Subcutaneous adipose tissue (tissue), 4 donors: ENCODE data around the gene TNFRSF9. TPM values are rescaled to one million over a fixed set of nuclear protein-coding genes. Genes with fewer than 3 reads are reported as not detected.

Source experiments
- total RNA-seq, 4 donors: library from RNA; depleted of rRNA; stranded (reverse); fragments of >200 nt; gene quantifications; one replicate each; pipeline ENCODE4 v1.1.0, GENCODE V29; 2016
- TF ChIP-seq, protein P1 (sequence below): fragments of 450-650 bp; IDR thresholded peaks from one replicate; pipeline ENCODE4 v1.5.1; 2016; ENCODE audit warnings: low read depth, mild to moderate bottlenecking, control low read depth, antibody characterized with exemption, moderate library complexity

The TNFRSF9 gene
- total RNA-seq, 4 donors from 2014 or later = 0.34 TPM; not detected in 3

DNA sequence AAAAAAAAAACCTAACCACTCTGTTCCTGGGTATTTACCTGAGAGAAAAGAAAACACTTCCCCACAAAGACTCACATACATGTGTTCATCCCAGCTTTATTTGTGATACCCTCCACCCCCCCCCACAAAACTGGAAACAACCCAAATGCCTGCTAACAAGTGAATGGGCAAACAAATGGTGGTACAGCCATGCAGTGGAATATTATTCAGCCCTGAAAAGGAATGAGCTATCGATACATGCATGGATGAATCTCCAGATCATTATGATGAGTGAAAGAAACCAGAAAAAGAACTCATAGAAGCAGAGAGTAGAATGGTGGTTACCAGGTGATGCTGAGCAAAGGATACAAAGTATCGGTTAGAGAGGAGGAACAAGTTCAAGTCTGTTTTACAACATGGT is 49.8 kb downstream of the TNFRSF9 start:
- TF ChIP-seq, protein P1, sequence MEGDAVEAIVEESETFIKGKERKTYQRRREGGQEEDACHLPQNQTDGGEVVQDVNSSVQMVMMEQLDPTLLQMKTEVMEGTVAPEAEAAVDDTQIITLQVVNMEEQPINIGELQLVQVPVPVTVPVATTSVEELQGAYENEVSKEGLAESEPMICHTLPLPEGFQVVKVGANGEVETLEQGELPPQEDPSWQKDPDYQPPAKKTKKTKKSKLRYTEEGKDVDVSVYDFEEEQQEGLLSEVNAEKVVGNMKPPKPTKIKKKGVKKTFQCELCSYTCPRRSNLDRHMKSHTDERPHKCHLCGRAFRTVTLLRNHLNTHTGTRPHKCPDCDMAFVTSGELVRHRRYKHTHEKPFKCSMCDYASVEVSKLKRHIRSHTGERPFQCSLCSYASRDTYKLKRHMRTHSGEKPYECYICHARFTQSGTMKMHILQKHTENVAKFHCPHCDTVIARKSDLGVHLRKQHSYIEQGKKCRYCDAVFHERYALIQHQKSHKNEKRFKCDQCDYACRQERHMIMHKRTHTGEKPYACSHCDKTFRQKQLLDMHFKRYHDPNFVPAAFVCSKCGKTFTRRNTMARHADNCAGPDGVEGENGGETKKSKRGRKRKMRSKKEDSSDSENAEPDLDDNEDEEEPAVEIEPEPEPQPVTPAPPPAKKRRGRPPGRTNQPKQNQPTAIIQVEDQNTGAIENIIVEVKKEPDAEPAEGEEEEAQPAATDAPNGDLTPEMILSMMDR = no peak

DNA sequence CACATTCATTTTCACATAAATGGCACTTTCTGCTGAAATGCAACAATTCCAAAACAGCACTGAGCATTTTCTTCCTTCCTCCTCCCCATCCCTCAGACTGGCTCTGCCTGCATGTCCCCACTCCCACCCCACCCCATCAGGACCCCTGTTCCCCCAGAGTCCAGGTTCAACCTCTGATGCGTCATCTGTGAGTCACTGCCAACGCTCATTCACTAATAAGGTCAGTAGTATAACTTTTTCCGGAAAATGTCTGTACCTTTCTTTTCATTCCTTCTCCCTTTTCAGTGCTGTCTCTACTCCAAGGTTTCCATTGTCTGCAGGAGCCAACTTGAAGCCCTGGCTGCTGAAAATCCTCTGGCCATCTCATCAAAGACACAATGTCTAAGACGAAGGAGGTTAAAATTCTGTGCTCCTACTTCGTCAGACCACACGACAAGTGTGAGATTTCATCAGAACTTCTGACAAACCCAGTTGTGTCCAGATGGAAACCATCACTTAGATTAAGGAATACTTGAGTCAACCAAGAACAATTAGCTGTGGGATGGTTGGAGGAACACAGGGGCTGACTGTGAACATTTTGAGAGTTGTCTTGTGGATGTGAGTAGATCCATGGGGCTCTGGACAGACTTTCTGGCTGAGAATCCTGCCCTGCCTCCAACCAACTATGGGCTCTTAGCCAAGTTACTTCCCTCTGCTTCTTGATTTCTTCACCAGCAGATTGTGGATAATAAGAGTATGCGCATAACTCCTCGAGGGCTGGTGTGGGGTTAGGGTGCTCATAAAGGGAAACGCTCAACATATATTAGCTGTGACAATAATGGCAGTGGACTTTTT is 52.2 kb downstream of the TNFRSF9 start:
- TF ChIP-seq, protein P1 = no peak

DNA sequence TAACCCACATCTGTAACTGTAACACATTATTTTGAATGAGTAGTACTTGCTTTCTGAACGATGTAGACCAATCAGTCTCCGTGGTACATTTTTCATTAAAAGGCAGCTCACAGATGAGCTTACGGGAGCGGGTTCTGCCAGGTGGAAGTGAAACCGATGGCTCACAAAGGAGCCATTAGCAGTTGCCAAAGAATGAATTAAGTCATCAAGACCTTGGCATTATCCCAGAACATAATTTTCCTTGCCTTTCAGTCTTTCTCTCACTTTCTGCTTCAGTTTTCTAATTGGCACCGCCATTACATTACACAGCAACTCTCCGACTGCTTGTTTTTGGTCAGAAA is 54.3 kb downstream of the TNFRSF9 start:
- TF ChIP-seq, protein P1 = no peak

DNA sequence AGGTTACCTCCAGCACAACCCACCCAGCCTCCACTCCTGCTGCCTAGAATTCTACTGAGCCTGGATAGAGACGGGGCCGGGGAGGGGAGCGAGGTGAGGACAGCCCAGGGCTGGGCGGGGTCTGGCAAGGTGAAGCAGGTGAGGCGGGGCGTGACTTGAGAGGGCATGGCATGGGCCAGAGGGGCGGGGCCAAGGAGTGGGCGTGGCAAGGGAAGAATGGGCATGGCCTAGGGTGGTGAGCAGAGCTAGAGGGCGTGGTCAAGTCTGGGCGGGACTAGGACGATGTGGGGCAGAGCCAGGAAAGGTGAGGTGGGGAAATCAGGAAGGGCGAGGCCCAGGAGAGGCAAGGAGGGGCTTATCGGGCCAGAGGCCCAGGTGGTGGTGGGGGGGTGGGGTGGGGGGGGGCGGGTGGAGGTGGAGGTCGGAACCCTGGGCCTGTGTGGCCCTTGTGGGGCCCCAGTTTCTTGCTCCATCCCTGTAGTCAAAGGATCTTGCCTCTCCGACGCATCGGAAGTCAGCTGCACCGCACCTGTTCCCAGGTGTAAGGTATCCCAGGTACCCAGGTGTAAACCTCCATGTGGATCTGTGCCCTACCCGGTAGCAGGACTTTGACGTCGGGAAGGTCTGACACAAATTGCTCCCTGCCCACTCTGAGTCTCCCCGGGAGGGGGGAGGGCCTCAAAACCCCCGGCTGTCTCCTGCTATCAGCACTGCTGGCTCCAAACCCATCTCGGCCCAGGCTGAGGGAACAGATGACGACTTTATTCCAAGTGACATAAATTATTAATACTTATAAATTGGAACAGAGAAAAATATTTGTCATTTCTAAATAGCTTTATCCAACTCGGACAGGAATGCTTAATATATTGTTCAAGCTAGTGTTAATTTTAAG is 54.9 kb downstream of the TNFRSF9 start:
- TF ChIP-seq, protein P1 = no peak

DNA sequence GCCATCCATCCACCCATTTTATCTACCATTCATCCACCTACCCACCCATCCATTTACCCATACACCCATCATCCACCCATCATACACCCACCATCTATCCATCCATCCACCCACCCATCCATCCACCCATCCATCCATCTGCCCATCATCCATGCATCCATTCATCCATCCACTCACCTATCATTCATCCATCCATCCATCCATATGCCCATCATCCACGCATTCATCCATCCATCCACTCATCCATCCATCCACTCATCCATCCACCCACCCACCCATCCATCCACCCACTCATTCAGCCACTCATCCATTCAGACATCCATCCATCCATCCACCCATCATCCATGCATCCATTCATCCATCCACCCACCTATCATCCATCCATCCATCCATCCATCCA is 55.9 kb downstream of the TNFRSF9 start:
- TF ChIP-seq, protein P1 = no peak

DNA sequence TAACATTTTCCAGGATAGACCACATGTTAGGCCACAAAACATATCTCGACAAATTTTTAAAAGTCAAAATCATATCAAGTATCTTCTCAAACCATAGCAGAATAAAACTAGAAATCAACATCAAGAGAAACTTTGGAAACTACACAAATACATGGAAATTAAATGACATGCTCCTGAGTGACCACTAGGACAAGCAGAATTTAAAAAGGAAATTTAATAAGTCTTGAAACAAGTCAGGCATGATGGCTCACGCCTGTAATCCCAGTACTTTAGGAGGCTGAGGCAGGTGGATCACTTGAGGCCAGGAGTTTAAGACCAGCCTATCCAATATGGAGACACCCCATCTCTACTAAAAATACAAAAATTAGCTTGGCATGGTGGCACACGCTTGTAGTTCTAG is 61.4 kb downstream of the TNFRSF9 start:
- TF ChIP-seq, protein P1 = no peak

DNA sequence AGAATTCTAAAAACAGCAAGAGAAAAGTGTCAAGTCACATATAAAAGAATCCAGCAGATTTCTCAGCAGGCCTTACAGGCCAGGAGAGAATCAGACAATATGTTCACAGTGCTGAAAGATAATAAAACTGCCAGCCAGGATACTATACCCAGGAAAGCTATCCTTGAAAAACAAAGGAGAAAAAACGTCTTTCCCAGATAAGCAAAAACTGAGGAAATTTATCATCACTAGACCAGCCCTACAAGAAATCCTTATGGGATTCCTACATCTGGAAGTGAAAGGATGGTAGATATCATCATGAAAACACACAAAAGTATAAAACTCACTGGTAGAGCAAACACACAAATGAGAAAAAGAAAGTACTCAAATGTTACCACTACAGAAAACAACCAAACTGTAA is 62.6 kb downstream of the TNFRSF9 start:
- TF ChIP-seq, protein P1 = no peak
